HUDEP-2 (cell line): ENCODE measurements around the gene CLEC4D.
A peak's percentile ranks its signal among the peaks of the same experiment; 100 is the strongest.
"Not testable (repeated sequence)": the region's sequence is repeated elsewhere in the genome, so short reads cannot be mapped to it uniquely, and the experiment has no call there.

ENCODE experiments used
- DNase-seq, 76 experiments: peaks; one replicate each; lab custom pipeline; 2025; ENCODE audit not compliant: unreplicated experiment in 76 of 76; lab: John Stamatoyannopoulos, UW

CLEC4D gene

DNA sequence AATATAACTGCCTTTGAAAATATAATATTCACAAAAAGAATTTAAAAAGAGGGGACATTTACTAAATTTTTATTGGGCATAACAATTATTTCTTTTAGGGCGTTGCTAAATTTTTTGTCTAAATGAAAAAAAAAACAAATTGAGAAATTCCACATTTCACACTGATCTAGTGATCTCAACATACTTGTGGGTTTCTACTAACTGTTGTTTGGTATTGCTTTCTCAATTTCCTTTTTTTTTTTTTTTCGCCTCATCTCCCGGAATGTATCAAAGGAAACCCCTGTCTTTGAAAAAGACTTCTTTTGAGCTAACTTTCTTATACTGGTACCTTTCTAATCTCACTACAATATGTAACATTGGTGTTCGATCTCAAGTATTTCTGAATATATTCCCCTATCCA, at the start of gene CLEC4D:
Gene CLEC4D, plus strand, starts transcription at position 248 of the 400 bp plus-strand sequence. CDS start 230 bp downstream, outside the sequence.
- no peak for DNase-seq

DNA sequence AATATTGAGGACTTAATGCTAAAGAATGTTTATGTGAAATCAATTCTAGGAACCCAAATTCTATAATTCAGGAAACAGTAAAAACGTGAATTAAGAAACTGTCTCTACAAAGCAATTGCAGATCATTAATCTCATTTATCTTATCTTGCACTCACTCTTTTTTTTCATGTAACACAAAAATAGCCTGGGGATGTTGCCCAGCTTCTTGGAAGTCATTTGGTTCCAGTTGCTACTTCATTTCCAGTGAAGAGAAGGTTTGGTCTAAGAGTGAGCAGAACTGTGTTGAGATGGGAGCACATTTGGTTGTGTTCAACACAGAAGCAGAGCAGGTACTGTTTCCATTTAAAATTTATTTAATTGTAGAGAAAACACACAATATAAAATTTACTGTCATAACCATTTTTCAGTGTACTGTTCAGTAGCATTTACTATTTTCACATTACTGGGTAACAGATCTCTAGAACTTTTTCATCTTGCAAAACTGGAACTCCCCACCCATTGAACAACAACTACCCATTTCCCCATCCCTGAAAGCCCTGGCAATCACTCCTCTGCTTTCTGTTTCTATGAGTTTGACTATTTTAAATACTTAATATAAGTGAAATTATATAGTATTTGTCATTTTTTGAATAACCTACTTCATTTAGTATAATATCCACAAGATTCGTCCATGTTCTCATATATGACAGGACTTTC, 47.9 kb upstream of the CLEC4D start:
- peak in 2 of 76 experiments; percentile 18 to 22 for DNase-seq

DNA sequence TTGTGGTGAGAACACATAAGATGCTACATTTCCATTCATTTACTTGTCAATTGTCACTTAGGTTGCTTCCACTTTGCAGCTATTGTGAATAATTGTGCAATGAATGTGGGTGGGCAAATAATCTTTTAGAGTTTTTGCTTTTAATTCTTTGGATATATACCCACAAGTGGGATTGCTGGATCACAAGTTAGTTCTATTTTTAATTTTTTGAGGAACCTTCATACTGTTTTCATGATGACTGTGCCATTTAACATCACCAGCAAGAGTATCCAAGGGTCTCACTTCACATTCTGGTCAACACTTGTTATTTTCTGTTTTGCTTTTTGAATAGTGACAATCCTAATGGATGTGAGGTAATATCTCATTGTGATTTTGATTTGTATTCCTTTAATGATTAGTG, 47.1 kb upstream of the CLEC4D start:
- DNase-seq = no peak

DNA sequence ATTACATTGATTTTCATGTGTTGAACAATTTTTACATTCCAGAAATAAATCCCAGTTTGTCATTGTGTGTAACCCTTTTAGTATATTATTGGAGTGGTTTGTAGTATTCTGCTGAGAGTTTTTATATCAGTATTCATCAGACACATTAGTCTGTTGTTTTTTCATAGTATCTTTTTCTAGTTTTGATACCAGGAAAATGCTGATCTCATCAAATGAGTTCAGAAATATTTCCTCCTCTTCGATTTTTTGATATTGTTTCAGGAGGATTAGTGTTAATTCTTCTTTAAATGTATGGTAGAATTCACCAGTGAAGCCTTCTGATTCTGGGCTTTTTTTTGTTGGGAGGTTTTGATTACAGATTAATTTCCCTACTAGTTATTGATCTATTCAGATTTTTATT, 42.2 kb upstream of the CLEC4D start:
- no peak for DNase-seq

DNA sequence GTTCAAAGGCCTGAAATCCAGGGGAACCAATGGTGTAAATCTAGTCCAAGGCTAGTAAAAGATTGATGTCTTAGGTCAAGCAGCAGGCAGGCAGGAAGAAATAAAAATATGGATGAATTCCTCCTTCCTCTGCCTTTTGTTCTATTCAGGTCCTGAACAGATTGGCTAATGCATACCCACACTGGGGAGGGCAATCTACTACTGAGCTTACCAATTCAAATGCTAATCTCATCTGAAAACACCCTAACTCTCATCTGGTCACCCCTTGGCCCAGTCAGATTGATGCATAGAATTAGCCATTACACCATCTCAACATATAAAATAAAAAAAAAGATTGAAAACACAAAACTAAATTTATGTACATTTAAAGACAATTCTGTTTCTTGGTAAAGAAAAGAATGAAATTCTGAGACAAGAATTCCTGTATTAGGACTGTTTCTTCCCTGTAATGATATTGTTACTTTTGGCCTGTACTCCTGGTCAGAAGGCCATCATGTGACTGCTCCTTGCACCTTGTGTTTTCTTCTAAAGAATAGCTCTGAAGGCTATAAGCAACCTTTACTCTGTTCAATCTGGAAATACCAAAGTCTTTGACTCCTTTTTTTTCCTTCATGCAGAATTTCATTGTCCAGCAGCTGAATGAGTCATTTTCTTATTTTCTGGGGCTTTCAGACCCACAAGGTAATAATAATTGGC, 37.6 kb upstream of the CLEC4D start:
- no peak for DNase-seq

DNA sequence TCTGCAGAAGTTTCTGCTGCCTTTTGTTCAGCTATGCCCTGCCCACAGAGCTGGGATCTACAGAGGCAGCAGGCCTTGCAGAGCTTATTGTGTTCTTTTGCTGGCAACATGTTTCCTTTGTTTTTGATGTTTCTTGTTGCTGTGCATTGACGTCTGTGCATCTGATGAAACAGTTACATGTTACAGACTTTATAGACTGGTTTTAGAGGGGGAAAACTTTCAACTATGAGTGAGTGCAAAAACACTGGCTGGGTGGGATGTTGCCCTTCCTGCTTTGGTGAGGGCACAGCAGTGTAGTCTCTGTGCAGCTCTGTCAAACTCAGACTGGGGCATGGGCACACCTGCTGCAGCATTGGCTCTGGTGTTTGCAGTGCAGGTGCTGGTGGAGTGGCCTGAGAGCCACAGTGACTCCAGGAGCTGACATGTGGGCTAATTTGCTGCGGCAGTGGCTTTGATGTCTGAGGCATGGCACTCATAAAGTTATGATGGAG, 30.7 kb upstream of the CLEC4D start:
- DNase-seq = no peak

DNA sequence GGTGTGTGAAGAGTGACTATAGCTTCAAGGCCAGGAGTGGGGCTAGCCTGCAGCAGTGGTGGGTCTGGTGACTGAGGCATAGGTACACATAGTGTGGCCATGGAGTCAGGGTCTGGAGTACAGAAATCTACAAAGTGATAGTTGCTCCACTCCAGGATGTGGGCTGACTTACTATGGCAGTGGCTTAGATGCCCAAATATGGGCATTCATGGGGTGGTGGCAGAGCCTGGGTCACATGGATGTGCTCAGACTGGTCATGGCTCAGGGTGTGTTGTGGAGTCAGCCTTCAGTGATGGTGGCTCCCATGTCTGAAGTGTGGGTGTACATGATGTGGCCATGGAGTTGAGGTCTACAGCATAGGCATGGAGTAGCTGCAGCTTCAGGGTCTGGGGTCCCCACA, 30.2 kb upstream of the CLEC4D start:
- DNase-seq = no peak

DNA sequence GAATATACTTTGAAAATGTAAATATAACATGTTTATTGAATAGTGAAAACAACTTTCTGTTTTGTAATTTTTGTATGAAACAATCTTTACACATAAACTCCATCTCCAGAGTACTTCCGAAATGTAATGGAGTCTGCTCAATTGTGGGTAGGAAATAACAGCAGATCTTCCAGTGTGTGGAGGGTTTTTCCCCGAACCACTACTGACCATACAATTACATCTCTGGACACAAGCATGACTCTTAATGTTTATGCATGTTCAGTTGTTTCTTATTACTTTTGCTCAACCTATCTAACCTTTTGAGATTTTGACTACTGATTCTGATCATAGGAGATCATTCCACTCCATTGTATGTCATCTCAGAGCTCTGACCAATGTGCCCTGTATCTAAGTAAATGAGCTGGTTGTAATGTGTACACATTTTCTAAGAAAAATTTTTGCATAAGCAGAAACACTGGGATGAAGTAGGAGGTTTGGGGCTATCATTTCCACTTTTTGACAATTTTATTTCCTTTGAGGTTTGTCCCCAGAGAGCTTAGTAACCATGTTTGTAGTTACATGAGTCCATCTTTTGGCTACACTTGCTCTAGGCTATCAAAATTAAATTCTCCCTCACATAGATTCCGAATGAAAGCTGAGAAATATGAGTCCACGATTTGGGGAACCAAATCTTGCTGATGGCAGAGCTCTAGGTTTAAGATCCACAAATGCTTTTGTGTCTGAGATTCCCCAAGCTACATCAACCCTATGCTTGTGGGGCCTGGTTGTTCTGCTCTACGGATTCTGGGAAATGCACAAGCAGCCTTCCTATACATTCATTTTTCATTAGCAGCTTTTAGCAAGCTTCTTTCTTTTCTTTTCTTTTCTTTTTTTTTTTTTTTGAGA, 21.4 kb upstream of the CLEC4D start:
- no peak for DNase-seq

DNA sequence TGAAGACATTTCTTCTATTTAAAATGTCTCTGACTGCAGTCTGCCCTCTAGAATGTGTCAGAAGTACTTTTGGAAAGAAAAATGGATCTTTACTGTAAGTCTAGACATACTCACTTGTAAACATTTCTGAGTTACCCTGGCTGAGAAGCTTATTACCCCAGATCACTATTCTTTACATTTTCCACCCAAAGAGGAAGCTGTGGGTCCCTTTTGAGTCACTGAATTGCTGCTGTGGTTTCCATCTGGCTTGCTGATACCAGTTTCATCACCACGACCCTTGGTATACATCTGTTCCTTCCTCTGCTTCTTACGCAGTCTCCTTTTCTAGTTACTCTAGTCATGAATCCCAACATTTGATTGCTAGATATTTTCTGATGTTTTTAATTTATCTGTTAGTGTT, 20.2 kb upstream of the CLEC4D start:
- no peak for DNase-seq

DNA sequence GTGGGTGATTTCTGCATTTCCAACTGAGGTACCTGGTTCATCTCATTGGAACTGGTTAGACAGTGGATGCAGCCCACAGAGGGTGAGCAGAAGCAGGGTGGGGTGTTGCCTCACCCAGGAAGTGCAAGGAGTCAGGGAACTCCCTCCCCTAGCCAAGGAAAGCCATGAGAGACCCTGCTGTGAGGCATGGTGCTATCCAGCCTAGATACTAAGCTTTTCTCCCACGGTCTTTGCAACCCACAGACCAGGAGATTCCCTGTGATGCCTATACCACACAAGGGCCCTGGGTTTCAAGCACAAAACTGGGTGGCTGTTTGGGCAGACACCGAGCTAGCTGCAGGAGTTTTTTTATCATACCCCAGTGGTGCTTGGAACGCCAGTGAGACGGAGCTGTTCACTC, 17.6 kb upstream of the CLEC4D start:
- DNase-seq = not testable (repeated sequence)

DNA sequence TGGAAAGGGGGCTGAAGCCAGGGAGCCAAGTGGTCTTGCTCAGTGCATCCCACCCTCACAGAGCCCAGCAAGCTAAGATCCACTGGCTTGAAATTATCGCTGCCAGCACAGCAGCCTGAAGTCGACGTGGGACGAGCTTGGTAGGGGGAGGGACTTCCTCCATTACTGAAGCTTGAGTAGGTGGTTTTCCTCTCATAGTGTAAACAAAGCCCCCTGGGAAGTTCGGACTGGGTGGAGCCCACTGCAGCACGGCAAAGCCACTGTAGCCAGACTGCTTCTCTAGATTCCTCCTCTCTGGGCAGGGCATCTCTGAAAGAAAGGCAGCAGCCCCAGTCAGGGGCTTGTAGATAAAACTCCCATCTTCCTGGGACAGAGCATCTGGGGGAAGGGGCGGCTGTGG, 17.2 kb upstream of the CLEC4D start:
- DNase-seq = not testable (repeated sequence)

DNA sequence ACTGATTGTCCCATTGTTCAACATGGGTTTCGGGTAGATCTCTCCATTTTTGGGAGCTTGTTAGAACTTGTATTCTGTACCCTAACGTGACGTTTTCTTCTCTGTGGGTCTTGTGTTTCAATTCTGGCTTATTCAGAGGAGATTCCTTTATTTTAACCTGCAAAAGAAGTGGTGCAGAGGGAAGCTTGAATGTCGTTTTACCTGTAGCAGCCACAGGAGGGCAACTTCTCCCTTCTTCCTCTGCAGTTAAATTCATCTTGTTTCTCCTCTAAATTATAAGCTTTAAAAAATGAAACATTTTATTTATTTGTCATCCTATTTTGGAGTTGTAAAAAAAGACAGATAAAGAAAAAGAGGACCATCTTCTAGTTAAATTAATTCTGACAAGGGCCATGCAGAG, 13.7 kb upstream of the CLEC4D start:
- no peak for DNase-seq

DNA sequence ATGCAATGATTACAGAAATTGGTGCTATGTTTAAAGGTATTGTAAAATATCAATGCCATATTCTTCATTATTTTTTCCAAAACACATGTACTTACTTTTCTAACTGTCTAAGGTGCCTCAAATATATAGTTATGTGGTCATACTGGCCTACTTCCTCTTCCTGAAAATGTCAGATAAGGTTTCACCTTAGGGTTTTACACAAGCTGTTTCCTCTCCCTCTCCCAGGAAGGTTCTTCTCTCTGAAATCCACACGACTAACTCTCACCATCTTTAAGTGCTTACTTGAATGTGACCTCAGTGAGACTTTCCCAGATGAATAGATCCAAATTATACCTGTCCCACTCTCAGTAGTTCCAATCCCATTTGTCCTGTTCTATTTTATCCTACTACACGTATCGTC, 11.6 kb upstream of the CLEC4D start:
- DNase-seq = no peak

DNA sequence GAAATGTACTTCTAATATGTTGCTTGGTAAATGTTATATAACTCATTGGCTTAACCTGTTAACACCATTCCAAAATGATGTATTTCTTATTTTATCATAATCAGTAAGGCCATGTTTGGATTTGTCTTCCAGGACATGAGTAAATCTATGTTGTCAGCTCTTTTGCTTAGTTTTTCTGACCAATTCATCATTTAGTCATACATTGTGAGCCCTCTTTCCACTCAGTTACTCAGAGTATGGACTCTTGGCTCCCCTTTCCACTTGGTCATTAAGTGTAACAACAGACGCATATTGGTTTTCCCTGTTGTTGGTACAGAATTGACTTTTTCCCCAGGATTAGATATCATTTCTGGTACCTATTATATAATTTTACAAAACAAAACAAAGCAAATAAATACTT, 9.0 kb upstream of the CLEC4D start:
- no peak for DNase-seq

DNA sequence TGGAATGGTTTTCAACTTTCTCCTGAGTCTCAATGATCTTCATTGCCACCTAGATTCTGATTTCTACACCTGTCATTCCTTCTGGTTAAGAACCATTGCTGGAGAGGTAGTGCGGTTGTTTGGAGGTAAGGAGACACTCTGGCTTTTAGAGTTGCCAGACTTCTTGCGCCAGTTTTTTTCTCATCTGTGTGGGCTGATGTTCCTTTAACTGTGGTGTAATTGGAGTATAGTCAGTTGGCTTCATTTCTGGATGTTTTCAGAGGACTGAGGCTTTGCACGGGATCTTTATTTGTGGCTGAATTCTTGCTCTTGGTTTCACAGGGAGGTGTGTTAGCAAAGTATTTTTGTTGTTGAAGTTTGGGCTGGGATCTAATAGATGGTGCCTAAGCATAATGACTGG, 5.7 kb upstream of the CLEC4D start:
- no peak for DNase-seq

DNA sequence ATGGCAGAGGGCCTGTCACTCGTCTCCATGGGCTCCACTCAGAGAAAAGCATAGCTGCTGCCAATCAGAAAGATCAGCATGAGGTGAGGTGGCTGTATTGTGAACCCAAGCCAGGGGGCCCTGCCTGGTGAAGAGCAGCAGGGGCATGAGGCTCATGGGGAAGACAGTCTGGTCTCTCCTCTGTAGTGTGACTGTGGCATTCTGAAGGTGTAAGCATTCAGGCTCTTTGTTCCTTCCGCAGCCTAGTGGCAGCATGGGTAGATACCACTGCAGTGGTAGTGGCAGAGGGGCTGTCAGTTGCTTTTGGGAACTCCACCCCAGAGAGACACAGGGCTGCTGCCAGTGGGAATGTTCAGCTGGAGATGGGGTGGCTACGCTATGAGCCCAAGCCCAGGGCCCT, 5.1 kb upstream of the CLEC4D start:
- no peak for DNase-seq

DNA sequence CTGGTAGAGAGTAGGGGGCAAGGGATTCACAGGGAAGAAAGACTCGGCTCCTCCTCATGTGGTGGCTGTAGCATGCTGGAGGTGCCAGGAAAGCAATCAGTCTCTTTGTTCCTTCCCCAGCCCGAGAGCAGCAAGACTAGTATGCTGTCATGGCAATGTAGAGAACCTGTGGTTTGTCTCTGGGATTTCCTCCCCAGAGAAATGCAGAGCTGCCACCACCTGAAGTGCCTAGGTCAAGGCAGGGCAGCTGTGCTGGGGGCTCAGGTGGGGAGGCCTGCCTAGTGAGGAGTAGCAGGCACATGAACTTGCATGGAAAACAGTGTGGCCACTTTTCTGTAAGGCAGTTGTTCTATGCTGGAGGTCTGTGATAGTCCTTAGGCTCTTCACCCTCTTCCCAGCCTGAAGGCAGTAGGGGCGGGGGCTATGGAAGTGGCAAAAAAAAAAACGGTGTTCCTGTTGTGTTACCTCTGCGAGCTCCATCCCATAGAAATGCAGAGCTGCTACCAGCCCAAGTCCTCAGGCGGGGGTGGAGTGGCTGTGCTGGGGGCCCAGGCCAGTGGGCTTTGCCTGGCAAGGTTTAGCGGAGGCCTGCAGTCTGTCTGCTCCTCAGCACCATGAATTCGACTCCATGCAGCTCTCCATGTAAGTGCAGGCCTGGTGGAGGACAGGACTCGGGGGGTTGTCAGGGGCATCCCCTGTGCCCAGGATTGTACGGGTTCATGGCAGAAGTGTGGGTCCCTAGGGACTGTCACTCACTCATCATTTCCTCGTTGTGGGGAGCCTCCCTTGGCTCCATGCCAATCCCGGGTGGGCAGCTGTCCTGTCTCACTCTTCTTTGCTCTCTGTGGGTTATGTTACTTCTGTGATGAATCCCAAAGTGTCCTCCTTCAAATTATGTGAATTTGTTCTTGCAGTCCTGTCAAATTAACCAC, 4.1 kb upstream of the CLEC4D start:
- no peak for DNase-seq

DNA sequence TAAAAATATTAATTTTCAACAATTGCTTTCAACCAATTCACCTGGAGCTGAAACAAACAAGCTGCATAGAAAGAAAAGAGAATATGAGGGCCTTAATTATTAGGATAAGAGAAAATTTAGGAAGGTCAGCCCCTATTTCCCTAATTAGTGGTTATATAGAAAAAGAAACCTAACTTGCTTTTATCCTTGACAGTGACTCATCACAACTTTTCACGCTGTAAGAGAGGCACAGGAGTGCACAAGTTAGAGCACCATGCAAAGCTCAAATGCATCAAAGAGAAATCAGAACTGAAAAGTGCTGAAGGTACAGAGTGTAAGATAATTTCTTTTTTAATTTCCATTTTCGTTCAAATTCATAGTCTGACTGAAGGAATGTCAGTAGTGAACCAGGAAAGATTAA, 4.7 kb downstream of the CLEC4D start:
- no peak for DNase-seq

DNA sequence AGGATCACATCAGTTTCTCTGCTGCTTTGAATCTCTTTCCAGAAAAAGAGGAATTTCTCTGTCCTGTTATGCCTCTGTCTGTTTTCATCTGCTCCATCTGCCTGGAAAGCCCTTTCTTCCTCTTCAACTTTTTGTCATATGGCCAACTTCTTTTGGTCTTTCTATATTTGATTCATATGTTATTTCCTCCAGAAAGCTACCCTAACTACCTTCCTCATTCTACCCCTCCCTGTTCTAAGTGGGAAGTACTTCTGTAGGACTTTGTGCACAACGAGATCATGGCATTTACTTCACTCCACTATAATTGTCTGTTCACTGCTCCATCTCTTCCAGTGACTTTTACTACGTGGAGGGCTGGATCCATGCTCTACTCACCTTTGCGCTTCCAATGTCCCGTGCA, 5.9 kb downstream of the CLEC4D start:
- no peak for DNase-seq
